Epithelial cell of proximal tubule (primary cell): ENCODE measurements around the gene APBB1IP. TPM values are rescaled to one million over a fixed set of nuclear protein-coding genes. Genes with fewer than 3 reads are reported as not detected.

Experiments used
- DNase-seq: peaks from one replicate; pipeline ENCODE4 v3.0.0-alpha.2; 2011; ENCODE audit warnings: low read depth
- H3K4me3 ChIP-seq: 2 replicates; pipeline ENCODE4 v1.5.1; 2011; ENCODE audit warnings: low read depth, mild to moderate bottlenecking, low read length
- total RNA-seq: library from RNA; depleted of rRNA; stranded (reverse); fragments of >200 nt; gene quantifications from 2 replicates; pipeline ENCODE4 v1.2.3, GENCODE V29; 2015
- TF ChIP-seq, protein P1 (sequence below): conservative IDR thresholded peaks from 2 replicates; pipeline ENCODE4 v1.5.1; 2012; ENCODE audit warnings: low read depth, mild to moderate bottlenecking, low read length

Gene APBB1IP
- total RNA-seq, 1 donor from 2014 or later = 1.6 TPM

DNA sequence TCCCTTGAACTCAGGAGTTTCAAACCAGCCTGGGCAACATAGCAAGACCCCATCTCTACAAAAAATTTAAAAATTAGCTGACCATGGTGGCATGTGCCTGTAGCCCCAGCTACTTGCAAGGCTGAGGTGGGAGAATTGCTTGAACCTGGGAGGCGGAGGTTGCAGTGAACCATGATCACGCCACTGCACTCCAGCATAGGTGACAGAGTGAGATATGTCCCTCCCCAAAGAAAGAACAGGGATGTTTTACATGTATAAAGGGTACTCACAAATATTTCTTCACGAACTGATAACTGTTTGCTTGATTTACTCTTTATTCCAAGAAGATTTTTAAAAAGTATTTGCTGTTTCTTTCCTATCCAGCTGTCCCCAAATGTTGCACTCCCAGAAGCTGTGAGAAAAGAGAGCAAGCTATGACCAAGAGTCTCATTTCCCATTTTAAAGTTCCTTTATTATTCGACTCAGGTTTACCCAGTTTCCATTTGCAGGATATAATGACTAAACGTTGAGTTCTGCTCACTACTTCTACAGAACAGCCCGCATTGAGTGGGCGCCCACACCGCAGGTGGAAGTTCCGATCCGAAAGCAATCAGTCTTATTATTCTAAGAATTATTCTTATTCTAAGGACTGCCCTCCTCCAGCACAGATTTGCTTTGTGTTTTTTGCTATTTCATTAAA lies 90.7 kb downstream of the APBB1IP start:
- DNase-seq = no peak
- H3K4me3 ChIP-seq = no peak overlapping the region
- TF ChIP-seq, protein P1, sequence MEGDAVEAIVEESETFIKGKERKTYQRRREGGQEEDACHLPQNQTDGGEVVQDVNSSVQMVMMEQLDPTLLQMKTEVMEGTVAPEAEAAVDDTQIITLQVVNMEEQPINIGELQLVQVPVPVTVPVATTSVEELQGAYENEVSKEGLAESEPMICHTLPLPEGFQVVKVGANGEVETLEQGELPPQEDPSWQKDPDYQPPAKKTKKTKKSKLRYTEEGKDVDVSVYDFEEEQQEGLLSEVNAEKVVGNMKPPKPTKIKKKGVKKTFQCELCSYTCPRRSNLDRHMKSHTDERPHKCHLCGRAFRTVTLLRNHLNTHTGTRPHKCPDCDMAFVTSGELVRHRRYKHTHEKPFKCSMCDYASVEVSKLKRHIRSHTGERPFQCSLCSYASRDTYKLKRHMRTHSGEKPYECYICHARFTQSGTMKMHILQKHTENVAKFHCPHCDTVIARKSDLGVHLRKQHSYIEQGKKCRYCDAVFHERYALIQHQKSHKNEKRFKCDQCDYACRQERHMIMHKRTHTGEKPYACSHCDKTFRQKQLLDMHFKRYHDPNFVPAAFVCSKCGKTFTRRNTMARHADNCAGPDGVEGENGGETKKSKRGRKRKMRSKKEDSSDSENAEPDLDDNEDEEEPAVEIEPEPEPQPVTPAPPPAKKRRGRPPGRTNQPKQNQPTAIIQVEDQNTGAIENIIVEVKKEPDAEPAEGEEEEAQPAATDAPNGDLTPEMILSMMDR = no peak

DNA sequence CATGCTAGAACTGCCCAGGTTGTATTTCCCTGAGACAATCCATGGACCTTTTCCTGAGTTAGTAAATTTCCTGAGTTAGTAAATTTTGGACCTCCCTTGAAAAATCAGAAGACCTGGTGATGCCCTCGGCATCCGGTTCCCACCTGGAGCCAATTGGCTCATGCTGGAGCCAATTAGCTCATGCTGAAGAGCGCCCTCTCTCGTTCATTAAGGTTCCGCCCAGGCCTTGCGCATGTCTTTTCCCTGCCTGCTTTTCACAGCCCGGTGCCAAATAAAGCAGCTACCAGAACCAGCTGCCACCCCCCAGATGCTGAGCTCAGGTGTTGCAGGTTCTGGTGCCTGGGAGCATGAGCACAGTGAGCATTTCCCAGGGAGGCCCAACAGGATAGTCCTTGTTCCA lies 96.2 kb downstream of the APBB1IP start:
- TF ChIP-seq, protein P1 = peak; percentile 43
- no peak for DNase-seq
- H3K4me3 ChIP-seq = no peak overlapping the region

DNA sequence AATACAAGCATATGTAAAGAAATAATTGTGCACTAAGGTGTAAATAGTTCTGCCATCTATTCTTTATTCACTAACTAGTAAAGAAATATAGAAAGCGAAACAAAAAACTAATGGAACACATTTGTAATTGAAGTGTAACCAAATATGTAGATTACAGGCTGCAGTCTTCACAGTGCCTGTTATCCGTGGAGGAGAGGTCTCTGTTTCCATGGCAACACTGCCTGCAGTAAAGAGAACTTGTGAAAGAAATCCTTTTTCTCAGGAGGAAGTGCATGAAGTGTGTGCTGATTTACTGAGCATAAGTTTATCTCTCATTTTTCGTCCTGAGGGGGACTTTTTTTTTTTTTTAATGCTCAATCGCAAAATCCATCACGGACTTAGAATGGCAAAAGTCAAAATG lies 102.5 kb downstream of the APBB1IP start:
- H3K4me3 ChIP-seq = no peak overlapping the region
- no peak for DNase-seq
- TF ChIP-seq, protein P1 = no peak

DNA sequence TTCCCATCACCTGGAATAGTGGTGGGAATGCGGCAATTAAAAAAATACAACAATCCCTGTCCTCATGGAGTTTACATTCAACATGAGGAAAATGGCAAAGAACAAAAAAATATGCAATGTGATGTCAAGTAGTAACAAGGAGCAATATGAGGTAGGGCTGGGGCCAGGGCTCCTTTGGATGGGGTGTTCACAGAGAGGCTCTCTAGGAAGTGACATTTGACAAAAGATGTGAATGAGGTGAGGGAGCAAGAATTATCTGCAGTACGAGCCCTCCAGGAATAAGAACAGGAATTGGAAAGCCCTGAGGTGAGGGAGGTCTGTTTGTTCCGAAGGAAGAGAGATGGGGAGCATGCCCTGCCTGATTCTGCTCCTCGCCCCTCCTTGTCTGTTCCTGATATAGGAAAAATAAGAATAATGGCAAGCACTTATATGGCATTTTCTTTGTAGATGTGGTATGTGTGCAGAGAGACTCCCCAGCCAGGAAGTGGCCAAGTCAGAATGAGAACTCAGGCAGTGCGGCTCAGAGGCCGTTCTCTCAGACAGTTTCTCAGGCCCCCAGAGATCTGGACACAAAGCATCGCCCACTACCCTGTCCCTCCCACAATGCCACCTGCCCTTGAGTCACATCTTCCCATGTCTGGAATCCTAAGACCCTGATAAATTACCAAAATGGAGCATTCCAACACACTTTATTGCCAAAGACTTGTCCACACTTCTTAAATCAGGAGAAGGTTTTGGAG lies 105.6 kb downstream of the APBB1IP start:
- DNase-seq = no peak
- TF ChIP-seq, protein P1 = no peak

DNA sequence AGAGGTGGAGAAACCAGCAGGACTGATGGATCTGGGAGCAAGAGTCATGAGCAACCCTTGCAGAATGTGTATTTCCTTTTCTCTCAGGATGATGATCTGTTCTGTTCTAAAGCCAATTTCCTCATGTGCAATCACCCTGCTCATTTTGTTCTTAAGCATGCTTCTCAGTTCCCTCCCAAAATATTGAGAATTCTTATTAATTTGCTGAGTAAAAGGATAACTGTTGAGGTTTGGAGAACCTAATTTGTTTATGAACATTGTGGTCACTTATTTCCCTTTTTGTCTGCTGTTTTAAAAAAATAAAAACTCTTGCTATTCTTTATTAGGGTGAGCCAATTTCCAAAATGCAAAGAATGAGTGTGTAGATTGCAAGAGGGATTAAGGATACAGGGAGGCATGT lies 106.8 kb downstream of the APBB1IP start:
- TF ChIP-seq, protein P1 = no peak
- no peak for DNase-seq
- no peak overlapping the region for H3K4me3 ChIP-seq

More for the DNA sequence above, 105.6 kb downstream of the APBB1IP start:
- no peak overlapping the region for H3K4me3 ChIP-seq

DNA sequence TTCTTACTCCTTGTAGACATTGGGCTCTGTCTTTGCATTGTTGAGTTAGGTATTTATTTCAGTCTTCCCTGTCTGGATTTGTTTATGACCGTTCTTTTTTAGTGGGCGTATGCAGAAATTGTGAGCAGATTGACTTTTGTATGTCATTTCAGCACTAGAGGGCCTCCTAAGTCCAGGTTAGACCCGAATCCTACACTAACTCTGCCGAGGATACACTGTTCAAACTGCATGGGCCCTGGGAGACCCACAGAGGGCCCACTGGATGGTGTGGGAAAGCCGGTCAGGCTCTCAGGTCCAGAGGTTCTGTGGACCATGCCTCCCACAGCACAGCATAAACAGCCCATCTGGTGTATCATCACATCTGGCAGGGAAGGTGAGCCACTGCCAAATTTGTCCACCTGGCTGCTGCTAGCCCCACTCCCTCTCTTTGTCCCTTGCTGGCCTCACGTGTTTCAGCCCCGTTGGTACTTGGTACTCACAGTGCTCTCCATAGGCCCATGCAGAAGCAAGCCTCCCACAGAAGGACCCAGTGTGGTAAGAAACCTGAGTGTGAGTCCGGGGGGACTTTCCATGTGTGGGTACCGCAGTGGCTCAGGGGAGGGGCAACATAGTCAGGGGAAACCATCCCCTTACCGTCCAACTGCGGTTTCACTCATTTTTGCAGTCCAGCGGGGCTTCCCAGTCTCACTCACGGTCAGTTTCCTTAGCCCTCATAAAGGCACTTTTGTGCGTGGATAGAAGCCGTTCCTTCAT lies 112.8 kb downstream of the APBB1IP start:
- H3K4me3 ChIP-seq = no peak overlapping the region
- no peak for DNase-seq
- TF ChIP-seq, protein P1 = peak; percentile 29
